DOHH2 (cell line): Measurements from ENCODE around the gene ELP4.

Experiments used
- H3F3A ChIP-seq: fragments of 200-600 bp; sonication (generic), shearing (Covaris generic); 2 replicates; pipeline ENCODE4 v1.6.0; 2016; ENCODE audit warnings: antibody characterized with exemption, mild to moderate bottlenecking; ENCODE audit not compliant: control insufficient read depth, insufficient read depth
- H3K27ac ChIP-seq: fragments of 200-600 bp; sonication (generic); 2 replicates; pipeline ENCODE4 v1.5.1; 2014; ENCODE audit warnings: low read depth, mild to moderate bottlenecking, low read length, moderate library complexity
- H3K27me3 ChIP-seq: fragments of 200-600 bp; sonication (generic); 2 replicates; pipeline ENCODE4 v1.6.1; 2014; ENCODE audit warnings: mild to moderate bottlenecking, low read length, mixed read lengths; ENCODE audit not compliant: control insufficient read depth
- H3K36me3 ChIP-seq: fragments of 200-600 bp; sonication (generic); 2 replicates; pipeline ENCODE4 v1.6.1; 2014; ENCODE audit warnings: mild to moderate bottlenecking, low read length, moderate library complexity, mixed read lengths; ENCODE audit not compliant: control insufficient read depth
- H3K4me1 ChIP-seq: fragments of 200-600 bp; sonication (generic); 2 replicates; pipeline ENCODE4 v1.6.1; 2014; ENCODE audit warnings: mild to moderate bottlenecking, low read length, mixed read lengths; ENCODE audit not compliant: control insufficient read depth
- H3K4me2 ChIP-seq: fragments of 200-600 bp; sonication (generic); 2 replicates; pipeline ENCODE4 v1.6.0; 2014; ENCODE audit warnings: mild to moderate bottlenecking, low read length, moderate library complexity
- H3K4me3 ChIP-seq: fragments of 200-600 bp; sonication (generic); 2 replicates; pipeline ENCODE4 v1.5.1; 2014; ENCODE audit warnings: mild to moderate bottlenecking, low read length, mixed read lengths
- H3K79me2 ChIP-seq: fragments of 200-600 bp; sonication (generic); 2 replicates; pipeline ENCODE4 v1.6.1; 2014; ENCODE audit warnings: mild to moderate bottlenecking, low read length, mixed read lengths; ENCODE audit not compliant: control insufficient read depth
- H3K9me2 ChIP-seq: fragments of 200-600 bp; sonication (generic); replicated peaks from 2 replicates; pipeline ENCODE4 v1.6.1; 2014; ENCODE audit warnings: mild to moderate bottlenecking, low read length, mixed read lengths; ENCODE audit not compliant: control insufficient read depth
- H3K9me3 ChIP-seq: fragments of 200-600 bp; sonication (generic); 2 replicates; pipeline ENCODE4 v1.6.1; 2014; ENCODE audit warnings: antibody characterized with exemption, low read length, mixed read lengths; ENCODE audit not compliant: control insufficient read depth, insufficient read depth
- H4K20me1 ChIP-seq: fragments of 200-600 bp; sonication (generic); 2 replicates; pipeline ENCODE4 v1.6.0; 2014; ENCODE audit warnings: low read depth, mild to moderate bottlenecking, antibody characterized with exemption, low read length, moderate library complexity; ENCODE audit not compliant: control insufficient read depth, insufficient read depth
- EZH2phosphoT487 ChIP-seq: fragments of 200-600 bp; sonication (generic); IDR thresholded peaks from 2 replicates; pipeline ENCODE4 v1.6.1; 2017; ENCODE audit warnings: borderline replicate concordance, mild to moderate bottlenecking, antibody characterized with exemption, low read length, moderate library complexity, mixed read lengths
- TF ChIP-seq, protein P1 (sequence below): fragments of 200-600 bp; sonication (generic); IDR thresholded peaks from one replicate; pipeline ENCODE4 v1.5.1; 2014; ENCODE audit warnings: antibody characterized with exemption, mild to moderate bottlenecking, low read depth, low read length; ENCODE audit not compliant: poor library complexity, severe bottlenecking

ELP4 gene

DNA sequence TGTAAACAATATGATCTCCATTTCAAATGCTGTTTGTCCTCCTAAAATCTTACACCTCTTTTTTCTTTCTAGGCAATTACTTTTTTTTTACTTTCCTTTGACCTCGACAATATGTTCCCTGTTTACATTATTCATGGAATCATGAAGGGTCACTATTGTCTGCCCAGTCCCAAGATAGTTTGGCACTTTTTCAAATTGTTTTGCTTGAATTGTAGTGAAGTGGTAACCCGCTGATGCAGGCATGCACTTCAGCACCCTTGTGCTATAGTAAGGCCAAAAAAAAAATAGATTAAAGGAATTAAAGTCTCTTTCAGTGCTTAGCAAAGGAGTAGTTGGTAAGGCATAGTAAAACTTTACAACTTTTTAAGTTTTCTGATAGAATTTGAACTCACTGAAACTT is 210.7 kb downstream of the ELP4 start:
- Histone ChIP-seq H3K4me2 (no peak overlapping the region), H3K79me2 (no peaks in the 10 kb centered on the region), H4K20me1 (no peaks in the 10 kb centered on the region), H3K36me3 (no peaks in the 10 kb centered on the region), H3K4me1 (no peaks in the 10 kb centered on the region), H3K27me3 (no peaks in the 10 kb centered on the region), H3F3A (no peaks in the 10 kb centered on the region), H3K9me2 (no peaks in the 10 kb centered on the region), H3K9me3 (no peaks in the 10 kb centered on the region), H3K4me3 (no peak overlapping the region), H3K27ac (no peak overlapping the region)
- TF ChIP-seq EZH2phosphoT487, result no peak
- TF ChIP-seq, protein P1, sequence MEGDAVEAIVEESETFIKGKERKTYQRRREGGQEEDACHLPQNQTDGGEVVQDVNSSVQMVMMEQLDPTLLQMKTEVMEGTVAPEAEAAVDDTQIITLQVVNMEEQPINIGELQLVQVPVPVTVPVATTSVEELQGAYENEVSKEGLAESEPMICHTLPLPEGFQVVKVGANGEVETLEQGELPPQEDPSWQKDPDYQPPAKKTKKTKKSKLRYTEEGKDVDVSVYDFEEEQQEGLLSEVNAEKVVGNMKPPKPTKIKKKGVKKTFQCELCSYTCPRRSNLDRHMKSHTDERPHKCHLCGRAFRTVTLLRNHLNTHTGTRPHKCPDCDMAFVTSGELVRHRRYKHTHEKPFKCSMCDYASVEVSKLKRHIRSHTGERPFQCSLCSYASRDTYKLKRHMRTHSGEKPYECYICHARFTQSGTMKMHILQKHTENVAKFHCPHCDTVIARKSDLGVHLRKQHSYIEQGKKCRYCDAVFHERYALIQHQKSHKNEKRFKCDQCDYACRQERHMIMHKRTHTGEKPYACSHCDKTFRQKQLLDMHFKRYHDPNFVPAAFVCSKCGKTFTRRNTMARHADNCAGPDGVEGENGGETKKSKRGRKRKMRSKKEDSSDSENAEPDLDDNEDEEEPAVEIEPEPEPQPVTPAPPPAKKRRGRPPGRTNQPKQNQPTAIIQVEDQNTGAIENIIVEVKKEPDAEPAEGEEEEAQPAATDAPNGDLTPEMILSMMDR, result no peak

DNA sequence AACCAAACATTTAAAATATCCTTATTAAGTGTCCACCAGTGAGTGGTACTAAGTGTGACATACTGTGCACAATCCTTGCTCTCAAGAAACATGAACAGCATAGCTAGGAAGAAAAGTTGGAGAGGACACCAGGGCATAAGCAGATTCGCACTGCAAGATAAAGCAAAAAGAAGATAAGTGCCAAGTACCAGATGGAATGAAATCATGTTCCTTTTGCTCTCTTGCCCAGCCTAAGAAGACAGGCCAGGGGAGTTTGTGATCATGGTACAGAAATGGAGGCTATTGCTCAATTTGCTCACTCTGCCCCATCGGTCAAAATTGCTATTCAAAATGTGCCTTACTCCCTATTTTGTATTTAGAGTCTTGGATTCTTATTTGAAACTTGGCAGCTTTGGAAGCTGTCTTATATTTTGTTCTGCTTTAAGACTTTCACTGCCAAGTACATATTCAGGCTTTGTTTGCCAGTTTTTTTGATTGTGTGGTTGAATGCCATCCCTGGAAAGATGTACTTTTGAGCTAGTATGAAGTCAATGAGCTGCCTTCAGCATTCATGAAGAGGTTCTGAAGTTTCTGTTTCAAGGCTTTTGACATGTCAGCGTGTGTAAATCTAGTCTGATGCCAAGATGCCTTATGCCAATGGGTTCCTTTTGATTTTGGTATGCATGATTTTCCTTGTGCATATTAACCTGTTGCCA is 211.3 kb downstream of the ELP4 start:
- H3K27ac ChIP-seq, result no peak overlapping the region
- H3K79me2 ChIP-seq, result no peaks in the 10 kb centered on the region
- TF ChIP-seq EZH2phosphoT487, result no peak
- H3K4me1 ChIP-seq, result no peaks in the 10 kb centered on the region
- H3K9me2 ChIP-seq, result no peaks in the 10 kb centered on the region
- no peaks in the 10 kb centered on the region for H4K20me1 ChIP-seq
- H3K4me2 ChIP-seq, result no peak overlapping the region
- H3K4me3 ChIP-seq, result no peak overlapping the region
- no peaks in the 10 kb centered on the region for H3K36me3 ChIP-seq
- H3K27me3 ChIP-seq, result no peaks in the 10 kb centered on the region
- no peaks in the 10 kb centered on the region for H3K9me3 ChIP-seq
- no peaks in the 10 kb centered on the region for H3F3A ChIP-seq

DNA sequence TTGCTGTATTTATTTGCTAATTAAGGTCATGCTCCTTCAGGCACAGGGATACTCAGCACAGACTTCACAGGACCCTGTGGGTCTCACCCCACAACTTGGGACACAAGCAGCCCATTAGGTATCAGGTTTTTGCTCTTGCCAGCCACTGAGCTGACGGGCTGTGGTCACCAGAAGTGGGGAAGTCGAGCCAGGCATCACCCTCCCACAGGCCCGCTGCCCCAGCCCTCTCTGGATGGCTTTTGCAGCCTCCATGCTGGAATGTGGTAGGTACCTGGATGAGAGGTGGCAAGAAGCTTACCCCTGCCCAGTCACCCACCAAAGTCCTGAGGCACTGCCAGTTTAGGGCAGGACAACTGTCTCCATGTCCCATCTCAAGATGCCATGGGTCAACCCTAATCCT is 213.2 kb downstream of the ELP4 start:
- Histone ChIP-seq H3K27ac (no peak overlapping the region), H3K27me3 (no peaks in the 10 kb centered on the region), H3K9me2 (no peaks in the 10 kb centered on the region), H4K20me1 (no peaks in the 10 kb centered on the region), H3K9me3 (no peaks in the 10 kb centered on the region), H3K4me1 (no peaks in the 10 kb centered on the region), H3K4me2 (no peak overlapping the region), H3F3A (no peaks in the 10 kb centered on the region), H3K4me3 (no peak overlapping the region), H3K36me3 (no peaks in the 10 kb centered on the region), H3K79me2 (no peaks in the 10 kb centered on the region)
- TF ChIP-seq, protein P1, result no peak
- TF ChIP-seq EZH2phosphoT487, result no peak

DNA sequence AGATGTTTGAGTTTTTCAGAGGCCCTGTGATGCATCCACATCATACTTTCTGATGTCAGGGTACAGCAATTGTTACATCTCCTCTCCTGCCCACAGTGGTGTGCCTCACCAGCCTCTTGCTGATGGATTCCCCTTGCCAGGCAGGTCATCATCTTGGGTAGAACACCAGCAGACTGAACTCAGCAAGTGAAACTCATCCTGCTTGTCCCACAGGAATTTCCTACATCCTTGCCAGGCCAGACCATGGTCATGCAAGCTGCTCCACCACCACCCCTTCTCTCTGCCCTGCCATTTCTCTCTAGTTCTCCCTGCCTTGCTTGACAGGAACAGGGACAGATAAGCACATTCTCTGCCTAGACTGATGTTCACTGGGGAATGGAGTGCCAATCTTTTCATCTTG is 215.6 kb downstream of the ELP4 start:
- Histone ChIP-seq H4K20me1 (no peaks in the 10 kb centered on the region), H3K4me1 (no peaks in the 10 kb centered on the region), H3K4me2 (no peak overlapping the region), H3F3A (no peaks in the 10 kb centered on the region), H3K36me3 (no peaks in the 10 kb centered on the region), H3K27ac (no peak overlapping the region), H3K4me3 (no peak overlapping the region), H3K27me3 (no peaks in the 10 kb centered on the region), H3K79me2 (no peaks in the 10 kb centered on the region), H3K9me3 (no peaks in the 10 kb centered on the region), H3K9me2 (no peaks in the 10 kb centered on the region)
- TF ChIP-seq, protein P1, result no peak
